GM18517 (cell line): ENCODE results near the gene KIF24.
"Not testable (repeated sequence)": the region's sequence is repeated elsewhere in the genome, so short reads cannot be mapped to it uniquely, and the experiment has no call there.

ENCODE experiments used
- ATAC-seq: cut with Tn5 transposase; IDR thresholded peaks from one replicate; pipeline ENCODE4 v1.9.1; 2021; ENCODE audit warnings: mild to moderate bottlenecking, moderate library complexity; ENCODE audit not compliant: unreplicated experiment

KIF24 gene

GRCh38 chr9:34363619-34364351, 34.7 kb upstream of the KIF24 start:
- ATAC-seq, result no peak

DNA sequence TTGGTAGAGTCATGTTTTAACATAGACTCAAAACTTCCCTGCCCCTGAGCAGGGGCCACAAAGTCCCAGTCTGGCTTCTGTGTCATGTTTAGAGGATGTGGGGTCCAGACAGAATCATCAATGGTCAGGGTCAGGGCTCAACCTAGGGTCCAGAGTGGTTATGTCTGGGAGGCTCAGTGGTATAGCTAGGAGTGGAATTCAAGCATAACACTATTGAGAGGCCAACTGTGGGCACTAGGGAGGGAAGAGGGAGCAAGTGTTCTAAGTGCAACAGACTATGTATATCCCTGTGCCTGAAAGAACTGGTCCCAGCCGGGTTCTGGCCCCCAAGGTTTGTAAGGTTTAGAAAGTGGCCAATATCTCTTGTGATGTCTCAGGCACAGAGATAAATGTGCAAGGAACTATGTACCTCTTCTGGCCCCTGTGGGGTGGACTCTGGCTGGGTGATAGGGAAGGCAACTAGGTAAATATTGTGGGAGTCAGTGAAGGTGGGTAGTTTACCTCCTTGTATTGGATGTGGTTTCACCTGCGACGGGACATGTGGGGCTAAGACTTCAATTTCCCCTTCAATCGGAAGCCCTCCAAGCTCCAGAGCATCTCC, 33.6 kb upstream of the KIF24 start:
- ATAC-seq, result no peak

- ATAC-seq, result not testable (repeated sequence)
Measured at GRCh38 chr9:34352957-34353356, 23.9 kb upstream of the KIF24 start.

GRCh38 chr9:34352122-34352652, 23.1 kb upstream of the KIF24 start:
- ATAC-seq, result not testable (repeated sequence)

DNA sequence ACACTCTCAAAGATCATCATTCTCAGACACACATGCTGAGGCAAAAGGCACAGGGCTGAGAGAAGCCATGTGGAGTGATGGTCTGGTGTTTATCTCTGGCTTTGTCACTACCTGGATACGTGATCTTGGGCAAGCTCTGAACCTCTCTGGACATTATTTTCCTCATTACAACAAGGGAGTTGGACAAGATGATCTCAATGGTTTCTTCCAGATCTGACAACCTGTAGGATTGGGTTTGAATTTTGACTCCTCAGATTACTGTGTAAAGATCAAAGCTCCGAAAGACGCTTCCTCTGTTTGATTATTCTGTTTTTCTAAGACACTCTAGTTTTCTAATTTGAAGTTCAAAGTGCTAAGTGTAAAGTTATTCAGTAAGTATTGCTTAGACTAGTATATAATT, 20.3 kb upstream of the KIF24 start:
- ATAC-seq, result no peak

DNA sequence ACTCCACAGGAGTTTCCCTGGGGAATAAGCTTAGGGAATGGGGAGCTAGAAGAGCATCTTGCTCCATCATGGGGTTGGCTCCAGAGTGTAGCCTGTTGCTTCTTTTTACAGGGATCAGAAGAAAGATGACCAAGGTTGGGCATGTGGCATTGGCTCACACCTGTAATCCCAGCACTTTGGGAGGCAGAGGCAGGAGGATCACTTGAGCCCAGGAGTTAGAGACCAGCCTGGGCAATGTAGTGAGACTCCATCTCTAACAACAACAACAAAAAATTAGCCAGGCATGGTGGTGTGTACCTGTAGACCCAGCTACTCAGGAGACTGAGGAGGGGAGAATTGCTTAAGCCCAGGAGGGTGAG, 18.7 kb upstream of the KIF24 start:
- ATAC-seq, result no peak

DNA sequence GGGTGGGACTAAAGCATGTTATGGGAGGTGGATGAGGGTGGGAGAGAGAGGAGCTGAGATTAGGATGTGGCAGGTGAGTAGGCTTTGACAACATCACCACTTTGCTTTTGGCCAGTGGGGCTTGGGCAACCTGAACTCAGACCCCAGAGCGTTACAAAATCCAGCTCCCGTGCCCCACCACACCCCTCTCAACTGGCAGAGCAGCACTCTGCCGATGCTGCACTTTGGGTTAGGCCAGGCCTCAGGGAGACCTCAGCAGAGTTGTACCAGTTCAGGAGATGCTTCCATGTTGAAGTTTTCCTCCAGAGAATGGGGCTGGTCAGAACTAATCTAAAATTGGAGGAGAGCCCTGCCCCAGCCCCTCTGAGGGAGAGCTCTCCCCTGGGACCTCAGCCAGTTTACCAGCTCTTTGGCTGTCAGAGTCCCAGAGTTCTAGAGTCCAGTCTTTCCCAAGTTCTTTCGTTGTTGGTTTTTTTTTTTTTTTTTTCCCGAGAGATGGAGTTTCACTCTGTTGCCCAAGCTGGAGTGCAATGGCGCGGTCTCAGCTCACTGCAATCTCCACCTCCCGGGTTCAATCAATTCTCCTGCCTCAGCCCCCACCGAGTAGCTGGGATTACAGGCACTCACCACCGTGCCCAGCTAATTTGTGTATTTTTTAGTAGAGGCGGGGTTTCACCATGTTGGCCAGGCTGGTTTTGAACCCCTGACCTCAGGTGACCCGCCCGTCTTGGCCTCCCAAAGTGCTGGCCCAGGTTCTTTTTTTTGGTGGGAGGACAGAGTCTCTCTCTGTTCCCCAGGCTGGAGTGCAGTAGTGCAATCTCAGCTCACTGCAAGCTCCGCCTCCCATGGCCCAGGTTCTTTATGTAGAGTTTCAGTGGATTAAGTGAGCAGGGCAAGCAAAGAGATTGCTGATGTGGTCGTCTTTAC, 18.1 kb upstream of the KIF24 start:
- no peak for ATAC-seq

GRCh38 chr9:34343605-34344004, 14.5 kb upstream of the KIF24 start:
- no peak for ATAC-seq

- ATAC-seq, result no peak
Measured at GRCh38 chr9:34343090-34343489, 14.0 kb upstream of the KIF24 start.

- no peak for ATAC-seq
Measured at GRCh38 chr9:34341659-34342295, 12.7 kb upstream of the KIF24 start.

GRCh38 chr9:34338665-34339385, 9.8 kb upstream of the KIF24 start:
- no peak for ATAC-seq

- ATAC-seq, result not testable (repeated sequence)
Measured at GRCh38 chr9:34338079-34338478, 9.0 kb upstream of the KIF24 start.

DNA sequence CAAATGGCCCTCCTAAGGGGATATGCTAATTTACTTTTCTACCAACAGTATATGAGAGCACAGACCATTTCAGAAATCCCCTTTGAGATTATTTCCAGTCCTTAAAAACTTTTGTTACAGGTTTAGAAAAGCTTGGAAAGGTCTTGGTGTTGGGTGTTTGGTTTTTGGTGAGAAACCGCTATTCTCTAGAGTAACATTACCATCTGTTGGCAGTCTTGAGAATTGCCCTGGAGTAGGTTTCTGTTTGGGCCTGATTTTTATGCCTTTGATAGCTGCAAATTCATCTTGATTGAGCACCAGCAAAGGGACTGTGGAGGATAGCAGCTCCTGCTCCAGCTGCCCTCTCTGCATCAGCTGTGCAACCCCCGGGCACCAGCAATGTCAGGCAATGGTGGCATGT, 8.3 kb upstream of the KIF24 start:
- no peak for ATAC-seq

DNA sequence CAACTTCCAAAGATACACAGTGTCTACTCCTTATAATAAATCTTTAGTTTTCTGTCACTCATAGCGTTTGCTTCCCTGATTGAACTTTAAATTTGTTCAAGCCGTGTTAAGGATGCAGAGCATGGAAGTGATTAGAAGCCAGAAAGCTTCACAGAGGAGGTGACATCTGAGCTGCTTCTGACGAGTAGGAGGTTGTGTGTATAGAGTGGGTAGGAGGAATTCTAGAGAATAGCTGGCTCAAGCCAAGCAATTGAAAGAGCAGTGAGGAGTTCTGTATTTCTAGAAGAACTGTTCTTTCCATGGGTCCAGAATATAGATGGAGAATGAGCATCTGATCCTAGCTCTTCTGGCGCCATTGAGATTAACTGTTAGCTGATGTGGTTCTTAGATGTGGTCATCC, 6.3 kb upstream of the KIF24 start:
- no peak for ATAC-seq

DNA sequence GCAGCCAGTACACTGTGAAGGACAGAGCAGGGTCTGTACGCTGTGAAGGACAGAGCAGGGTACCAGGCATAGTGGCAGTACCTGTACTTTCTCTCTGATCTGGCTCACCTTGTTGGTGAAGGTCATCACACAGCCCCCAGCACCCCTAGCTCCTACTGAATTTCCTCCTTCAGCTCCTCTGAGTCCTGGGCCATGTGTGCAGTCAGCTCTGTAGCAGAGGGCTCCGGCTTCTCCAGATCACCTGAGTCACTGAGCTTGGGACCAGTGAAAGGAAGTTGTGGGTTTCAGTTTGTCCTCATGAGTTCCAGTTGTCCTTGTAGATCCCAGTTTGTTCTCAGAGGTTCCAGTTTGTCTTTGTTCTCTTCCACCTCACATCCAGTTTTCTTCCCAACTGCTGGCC, 5.8 kb upstream of the KIF24 start:
- no peak for ATAC-seq

GRCh38 chr9:34334337-34334824, 5.3 kb upstream of the KIF24 start:
- ATAC-seq, result no peak

DNA sequence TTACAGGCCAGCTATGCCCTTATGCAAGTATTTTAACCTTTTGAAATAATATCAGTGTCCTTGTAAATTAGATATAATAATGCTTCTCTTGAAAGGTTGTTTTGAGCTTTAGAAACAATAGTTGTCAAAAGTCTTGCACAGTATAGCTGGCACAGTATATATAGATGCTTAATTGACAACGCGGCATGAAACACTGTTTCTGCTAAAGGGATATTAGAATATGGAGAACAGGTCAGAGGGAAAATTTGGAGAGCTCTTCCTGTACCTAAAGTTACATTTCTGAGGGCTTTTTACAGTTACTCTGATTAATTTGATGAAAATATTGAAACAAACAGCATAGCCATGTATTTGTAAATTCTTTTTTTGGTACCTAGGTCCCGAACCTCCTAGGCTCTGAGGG, 4.8 kb upstream of the KIF24 start:
- no peak for ATAC-seq

DNA sequence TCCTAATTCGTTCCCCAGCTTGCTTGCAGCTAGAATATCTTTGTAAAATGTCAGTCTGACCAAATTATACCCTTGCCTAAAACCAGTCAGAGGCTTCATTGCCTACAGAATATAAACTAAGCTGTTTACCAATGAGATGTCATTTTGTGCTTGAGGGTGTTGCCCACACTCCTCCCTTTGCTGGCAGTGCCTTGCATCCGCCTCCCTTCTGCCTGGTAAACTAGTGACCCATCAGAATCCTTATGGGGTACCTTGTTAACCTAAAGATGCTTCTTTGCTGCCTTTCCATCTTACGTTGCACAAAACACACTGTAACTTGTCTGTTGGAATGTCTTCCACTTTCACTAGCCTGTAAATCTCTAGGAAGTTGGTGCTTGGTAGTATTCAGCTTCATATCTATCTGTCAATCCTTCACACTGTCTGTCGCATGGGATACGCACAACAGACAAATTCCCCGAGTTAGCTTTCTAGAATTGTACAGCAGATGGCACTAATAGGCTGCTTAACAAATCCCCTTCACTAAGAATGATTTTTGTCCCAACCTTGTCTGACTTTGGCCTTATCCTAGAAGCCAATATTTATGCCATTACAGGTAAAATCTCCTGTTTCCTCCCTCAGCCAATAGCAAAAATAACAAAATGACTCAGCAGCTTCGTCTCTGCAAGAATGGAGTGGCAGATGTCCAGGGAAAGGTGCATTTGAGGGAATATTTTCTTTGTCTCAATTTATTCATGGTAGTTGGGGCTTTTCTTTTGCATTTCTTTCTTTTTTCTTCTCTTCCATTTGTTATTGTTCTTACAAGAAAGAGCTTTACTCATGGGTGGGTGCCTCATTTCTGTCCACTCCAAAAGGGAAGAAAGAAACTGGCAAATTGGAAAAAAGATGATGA, 3.3 kb upstream of the KIF24 start:
- no peak for ATAC-seq

DNA sequence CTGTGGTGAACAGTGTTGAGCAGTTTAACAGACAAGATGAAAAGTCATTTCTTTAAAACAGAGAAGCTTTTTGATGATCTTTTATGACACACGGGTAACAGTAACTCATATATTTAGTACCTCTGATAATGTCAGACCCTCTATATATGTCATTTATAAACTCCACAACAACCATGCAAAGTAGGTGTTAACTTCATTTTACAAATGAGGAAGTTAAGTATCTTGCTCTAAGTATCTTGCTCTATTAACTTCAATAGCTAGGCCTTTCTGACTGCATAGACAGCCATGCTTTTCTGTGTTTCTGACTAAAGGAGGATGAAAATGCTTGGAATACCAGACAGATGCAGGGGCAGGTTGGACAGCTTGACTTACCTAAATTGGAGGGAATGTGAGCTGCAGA, 2.1 kb upstream of the KIF24 start:
- no peak for ATAC-seq
